ENCODE results near the gene DCHS2. TPM values are rescaled to one million over a fixed set of nuclear protein-coding genes. Genes with fewer than 3 reads are reported as not detected.

Gene DCHS2
- total RNA-seq, 2 experiments from 2014 or later = 0.16 to 0.22 TPM

DNA sequence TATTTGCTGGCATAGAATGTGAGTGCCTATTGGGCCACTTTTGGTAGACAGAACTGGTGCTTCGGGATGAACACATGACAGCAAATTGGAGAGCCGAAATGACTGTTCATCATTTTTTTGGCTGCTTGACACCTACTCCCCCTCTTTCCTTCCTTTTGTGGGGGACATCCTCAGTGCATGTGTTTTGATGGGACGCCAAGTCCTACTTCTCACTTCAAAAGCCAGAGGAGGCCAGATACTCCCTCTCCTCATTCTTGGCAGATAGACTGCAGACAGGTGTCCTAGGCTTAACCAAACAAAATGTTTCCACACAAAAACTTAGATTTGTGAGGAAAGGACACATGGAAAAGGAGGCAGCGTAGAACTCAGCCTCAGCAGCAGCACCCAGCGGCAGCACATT lies 62.4 kb downstream of the DCHS2 start:
- Histone ChIP-seq H3K9me3 (ENCODE audit: control insufficient read depth in 1 of 2, insufficient read depth in 1 of 2, low read length in 2 of 2) (no peaks in the 10 kb centered on the region), H3K27ac (ENCODE audit: low read depth in 1 of 2, low read length in 2 of 2) (no peak overlapping the region), H3K4me3 (ENCODE audit: low read length) (no peak overlapping the region), H3K4me1 (ENCODE audit: insufficient read depth, low read length) (no peaks in the 10 kb centered on the region), H3K27me3 (ENCODE audit: control insufficient read depth in 1 of 2, insufficient read depth in 2 of 2, low read length in 2 of 2) (peaks cover 2 to 10% of the 10 kb centered on the region in 2 experiments), H3K36me3 (ENCODE audit: insufficient read depth, low read length) (no peaks in the 10 kb centered on the region)
- POLR2A ChIA-PET = no interaction called here
- TF ChIP-seq, protein P1, sequence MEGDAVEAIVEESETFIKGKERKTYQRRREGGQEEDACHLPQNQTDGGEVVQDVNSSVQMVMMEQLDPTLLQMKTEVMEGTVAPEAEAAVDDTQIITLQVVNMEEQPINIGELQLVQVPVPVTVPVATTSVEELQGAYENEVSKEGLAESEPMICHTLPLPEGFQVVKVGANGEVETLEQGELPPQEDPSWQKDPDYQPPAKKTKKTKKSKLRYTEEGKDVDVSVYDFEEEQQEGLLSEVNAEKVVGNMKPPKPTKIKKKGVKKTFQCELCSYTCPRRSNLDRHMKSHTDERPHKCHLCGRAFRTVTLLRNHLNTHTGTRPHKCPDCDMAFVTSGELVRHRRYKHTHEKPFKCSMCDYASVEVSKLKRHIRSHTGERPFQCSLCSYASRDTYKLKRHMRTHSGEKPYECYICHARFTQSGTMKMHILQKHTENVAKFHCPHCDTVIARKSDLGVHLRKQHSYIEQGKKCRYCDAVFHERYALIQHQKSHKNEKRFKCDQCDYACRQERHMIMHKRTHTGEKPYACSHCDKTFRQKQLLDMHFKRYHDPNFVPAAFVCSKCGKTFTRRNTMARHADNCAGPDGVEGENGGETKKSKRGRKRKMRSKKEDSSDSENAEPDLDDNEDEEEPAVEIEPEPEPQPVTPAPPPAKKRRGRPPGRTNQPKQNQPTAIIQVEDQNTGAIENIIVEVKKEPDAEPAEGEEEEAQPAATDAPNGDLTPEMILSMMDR (IDR thresholded peaks at IDR 0.05) = no peak
- CTCF ChIA-PET = no interaction called here
- Mint-ChIP-seq H3K27me3 (peaks cover 5% of the 10 kb centered on the region), H3K9me3 (no peaks in the 10 kb centered on the region), H3K27ac (no peak overlapping the region), H3K36me3 (ENCODE audit: low read depth) (no peaks in the 10 kb centered on the region), H3K4me1 (ENCODE audit: low read depth) (no peaks in the 10 kb centered on the region), H3K4me3 (no peak overlapping the region)
- DNase-seq = no peak
- ATAC-seq (ENCODE audit: poor library complexity) = no peak
- intact Hi-C loops (cut with DNase I, micrococcal nuclease) = no loop called here

DNA sequence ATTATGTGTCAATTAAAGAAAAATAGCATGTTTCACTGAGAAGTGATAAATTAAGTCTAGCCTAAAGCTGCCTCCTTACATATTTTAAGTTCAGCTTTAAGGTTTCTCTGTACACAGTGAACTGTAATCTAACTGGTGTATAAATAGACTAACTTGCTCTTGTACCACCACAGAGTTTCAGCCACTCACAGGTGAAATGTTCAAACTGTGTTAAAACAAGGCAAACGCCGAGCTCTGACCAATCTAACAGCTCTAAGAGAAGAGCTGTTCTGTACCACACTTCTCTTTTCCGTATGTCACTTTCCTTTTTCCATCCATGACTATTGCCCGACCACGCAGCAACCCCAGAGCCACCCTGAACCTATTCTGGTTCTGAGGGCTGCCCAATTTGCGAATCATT lies 64.5 kb downstream of the DCHS2 start:
- H3K27me3 Mint-ChIP-seq = peaks cover 11% of the 10 kb centered on the region
- Histone ChIP-seq H3K27ac (ENCODE audit: low read depth in 1 of 2, low read length in 2 of 2) (no peak overlapping the region), H3K27me3 (ENCODE audit: control insufficient read depth in 1 of 2, insufficient read depth in 2 of 2, low read length in 2 of 2) (peaks cover 2 to 6% of the 10 kb centered on the region in 2 experiments), H3K4me1 (ENCODE audit: insufficient read depth, low read length) (no peaks in the 10 kb centered on the region), H3K4me3 (ENCODE audit: low read length) (no peak overlapping the region), H3K9me3 (ENCODE audit: control insufficient read depth in 1 of 2, insufficient read depth in 1 of 2, low read length in 2 of 2) (no peaks in the 10 kb centered on the region), H3K36me3 (ENCODE audit: insufficient read depth, low read length) (no peaks in the 10 kb centered on the region)
- H3K27ac Mint-ChIP-seq = no peak overlapping the region
- no peak for ATAC-seq (ENCODE audit: poor library complexity)
- CTCF ChIA-PET = no interaction called here
- TF ChIP-seq, protein P1 (IDR thresholded peaks at IDR 0.05) = no peak
- H3K4me1 Mint-ChIP-seq (ENCODE audit: low read depth) = no peaks in the 10 kb centered on the region
- DNase-seq = no peak
- H3K4me3 Mint-ChIP-seq = no peak overlapping the region
- H3K9me3 Mint-ChIP-seq = no peaks in the 10 kb centered on the region
- no peaks in the 10 kb centered on the region for H3K36me3 Mint-ChIP-seq (ENCODE audit: low read depth)
- POLR2A ChIA-PET = no interaction called here
- intact Hi-C loops (cut with DNase I, micrococcal nuclease) = no loop called here

DNA sequence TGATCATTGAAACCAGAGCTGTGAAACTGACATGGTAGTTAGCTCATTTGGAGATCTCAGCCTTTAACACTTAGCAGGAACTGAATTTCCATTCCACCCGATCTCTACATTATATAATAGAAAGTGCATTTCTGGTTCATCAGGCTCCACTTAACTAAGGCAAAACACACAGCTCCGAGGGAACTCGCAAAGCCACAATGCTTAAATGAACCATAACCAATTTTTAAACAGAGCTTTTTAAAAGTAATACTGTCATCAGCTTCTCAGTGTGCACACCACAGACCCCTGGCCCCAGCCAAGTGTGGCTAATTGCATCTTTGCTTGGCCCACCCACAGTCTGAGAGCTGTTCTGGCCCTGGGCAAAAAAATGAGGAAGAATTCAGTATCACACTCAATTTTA lies 66.1 kb downstream of the DCHS2 start:
- CTCF ChIA-PET = no interaction called here
- TF ChIP-seq, protein P1 (IDR thresholded peaks at IDR 0.05) = no peak

More for the DNA sequence above, 66.1 kb downstream of the DCHS2 start:
- intact Hi-C loops (cut with DNase I, micrococcal nuclease) = no loop called here
- no peaks in the 10 kb centered on the region for H3K36me3 Mint-ChIP-seq (ENCODE audit: low read depth)
- ATAC-seq (ENCODE audit: poor library complexity) (no peak), DNase-seq (no peak)
- H3K27ac Mint-ChIP-seq = no peak overlapping the region
- H3K4me3 Mint-ChIP-seq = no peak overlapping the region
- H3K4me1 ChIP-seq (ENCODE audit: insufficient read depth, low read length) = no peaks in the 10 kb centered on the region
- H3K9me3 Mint-ChIP-seq = no peaks in the 10 kb centered on the region
- H3K27ac ChIP-seq (ENCODE audit: low read depth in 1 of 2, low read length in 2 of 2) = no peak overlapping the region
- H3K4me1 Mint-ChIP-seq (ENCODE audit: low read depth) = no peaks in the 10 kb centered on the region
- H3K9me3 ChIP-seq (ENCODE audit: control insufficient read depth in 1 of 2, insufficient read depth in 1 of 2, low read length in 2 of 2) = no peaks in the 10 kb centered on the region
- POLR2A ChIA-PET = no interaction called here
- no peak overlapping the region for H3K4me3 ChIP-seq (ENCODE audit: low read length)
- no peaks in the 10 kb centered on the region for H3K36me3 ChIP-seq (ENCODE audit: insufficient read depth, low read length)
- peaks cover 2 to 6% of the 10 kb centered on the region in 2 experiments for H3K27me3 ChIP-seq (ENCODE audit: control insufficient read depth in 1 of 2, insufficient read depth in 2 of 2, low read length in 2 of 2)
- peaks cover 21% of the 10 kb centered on the region for H3K27me3 Mint-ChIP-seq
